ENCODE results near the gene JSRP1.

GRCh38 chr19:2242816-2243215 lies 13.4 kb downstream of the JSRP1 start:
- no peak for TF ChIP-seq CTCF (IDR thresholded peaks at IDR 0.05; ENCODE audit: poor library complexity, severe bottlenecking)
- TF ChIP-seq EZH2 (IDR thresholded peaks at IDR 0.05; ENCODE audit: borderline replicate concordance, insufficient read depth, low read length, poor library complexity, severe bottlenecking): no peak
- no peak for TF ChIP-seq TAF1 (IDR thresholded peaks at IDR 0.05; ENCODE audit: low read depth)
- no peak for TF ChIP-seq EP300 (conservative IDR thresholded peaks at IDR 0.05; ENCODE audit: poor library complexity, severe bottlenecking)
- no peak for TF ChIP-seq REST (IDR thresholded peaks at IDR 0.05; ENCODE audit: borderline replicate concordance)
- no peak for TF ChIP-seq POLR2AphosphoS5 (IDR thresholded peaks at IDR 0.05)
- TF ChIP-seq RAD21 (conservative IDR thresholded peaks at IDR 0.05): no peak
- TF ChIP-seq SMC3 (conservative IDR thresholded peaks at IDR 0.05; ENCODE audit: poor library complexity): no peak

Measured in neural cell (in vitro differentiated cells).